HS-27A (cell line): ENCODE data around the gene ANKRD27.
"Not testable (repeated sequence)": the region's sequence is repeated elsewhere in the genome, so short reads cannot be mapped to it uniquely, and the experiment has no call there.

ENCODE experiments used
- DNase-seq: peaks from one replicate; pipeline ENCODE4 v3.0.0-alpha.2; 2012; ENCODE audit warnings: low read depth, missing footprints

ANKRD27 gene

DNA sequence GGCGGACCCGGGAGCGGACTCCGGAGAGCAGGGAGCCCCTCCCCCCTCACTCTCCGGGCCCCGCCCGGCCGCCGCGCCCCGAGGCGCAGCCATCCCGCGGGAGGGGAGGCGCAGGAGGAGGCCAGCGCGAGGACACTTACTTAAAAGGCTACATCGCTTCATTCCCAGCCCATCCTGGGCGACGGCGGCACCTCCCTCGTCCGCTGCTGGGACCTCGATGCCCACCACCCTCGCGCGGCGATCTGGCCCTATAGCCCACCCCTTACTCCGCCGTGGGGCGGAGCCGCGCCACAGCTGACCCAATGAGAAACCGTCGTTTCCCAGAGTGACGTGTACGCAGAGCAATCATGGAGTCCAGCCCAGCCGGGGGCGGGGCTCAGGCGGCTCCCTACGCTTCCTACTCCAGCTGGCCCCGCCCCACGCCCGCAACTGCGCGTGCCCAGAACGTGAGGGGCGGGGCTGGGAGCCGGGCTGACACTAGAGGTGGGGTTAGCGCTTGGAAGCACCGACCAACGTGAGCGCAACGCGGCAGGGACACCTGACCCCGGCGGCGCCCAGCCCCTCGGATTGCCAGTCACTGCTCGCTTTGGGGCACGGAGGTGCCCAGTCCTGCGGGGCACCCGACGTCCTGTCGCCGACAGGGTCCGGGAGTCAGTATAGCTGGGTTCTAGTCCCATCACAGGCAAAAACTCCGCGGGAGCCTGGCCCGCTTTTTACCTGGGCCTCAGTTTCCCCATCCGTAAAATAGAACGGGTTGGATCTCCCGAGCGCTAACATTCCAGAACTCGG lies at the start of gene ANKRD27:
Gene ANKRD27 (minus strand): TSS at position 250 of the 789 bp plus-strand sequence. CDS start 16,165 bp downstream, outside the sequence.
- peak; percentile 100 for DNase-seq

DNA sequence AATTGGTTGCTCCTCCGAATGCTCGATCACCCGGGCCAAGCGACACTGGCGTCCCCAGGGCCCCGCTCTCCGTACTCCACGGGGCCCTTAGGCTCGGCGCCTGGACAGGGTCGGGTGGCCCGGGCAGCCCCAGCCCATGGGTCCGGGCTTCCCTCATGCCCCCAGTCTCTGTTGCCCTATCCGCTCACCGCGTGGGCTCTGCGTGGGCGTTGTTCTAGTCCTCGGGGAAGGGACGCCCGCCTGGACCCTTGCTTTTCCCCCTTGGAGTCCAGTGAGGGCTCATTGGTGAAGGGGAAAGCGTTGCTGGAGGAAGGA lies 45.9 kb upstream of the ANKRD27 start:
- DNase-seq: no peak

DNA sequence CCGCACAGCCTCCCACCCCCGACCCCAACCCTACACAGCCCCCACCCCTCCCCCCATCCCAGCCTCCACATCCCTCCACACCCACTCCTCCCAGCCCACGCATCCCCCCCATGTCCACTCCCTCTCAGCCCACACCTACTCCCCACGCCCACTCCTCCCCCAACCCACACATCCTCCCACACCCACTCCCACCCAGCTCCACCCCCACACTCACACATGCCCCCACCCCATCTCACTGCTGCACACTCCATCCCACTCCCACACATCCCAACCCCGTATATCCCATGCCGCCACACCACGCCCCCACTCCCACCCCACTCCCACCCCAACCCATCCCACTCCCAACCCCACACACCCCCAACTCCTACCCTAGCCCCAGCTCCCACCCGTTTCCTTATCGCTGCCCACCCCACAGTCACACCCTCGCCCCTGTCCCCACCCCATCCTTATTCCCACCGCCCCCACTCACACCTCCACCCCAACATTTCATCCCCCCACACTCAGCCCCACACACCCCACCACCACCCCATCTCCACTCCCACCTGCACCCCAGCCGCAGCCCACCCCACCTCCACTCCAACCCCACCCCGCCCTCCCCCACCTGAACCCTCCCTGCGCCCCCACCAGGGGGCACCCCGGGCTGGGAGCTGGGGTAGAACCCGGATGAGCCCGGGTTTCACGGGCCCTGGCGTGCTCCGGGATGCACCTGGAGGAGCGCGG lies 45.4 kb upstream of the ANKRD27 start:
- DNase-seq: no peak

DNA sequence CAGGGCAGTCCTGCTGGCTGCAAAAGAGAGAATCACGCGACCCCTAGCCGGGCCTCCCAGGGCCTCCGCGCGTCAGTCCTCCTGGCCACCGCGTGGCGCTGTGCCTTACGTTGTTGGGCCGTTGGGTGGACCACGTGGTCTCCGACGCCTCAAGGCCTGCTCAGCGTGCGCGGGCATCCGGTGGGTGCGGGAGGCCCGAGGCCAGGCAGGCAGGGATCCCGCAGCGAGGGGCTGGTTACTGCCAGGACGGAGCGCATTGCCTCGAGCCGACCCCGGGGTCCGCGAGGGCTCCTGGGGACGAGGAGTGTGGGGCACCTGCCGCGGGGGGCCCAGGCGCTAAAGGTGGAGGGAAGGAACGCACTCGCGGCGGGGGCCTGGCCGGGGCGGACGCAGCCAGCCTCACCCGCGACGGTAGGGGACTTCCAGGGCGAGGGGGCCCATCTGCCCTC lies 44.7 kb upstream of the ANKRD27 start, which contains the start of gene TDRD12:
Gene TDRD12 (plus strand): TSS at position 157 of the 449 bp plus-strand sequence. CDS start 306 bp downstream, outside the sequence.
- DNase-seq: no peak

DNA sequence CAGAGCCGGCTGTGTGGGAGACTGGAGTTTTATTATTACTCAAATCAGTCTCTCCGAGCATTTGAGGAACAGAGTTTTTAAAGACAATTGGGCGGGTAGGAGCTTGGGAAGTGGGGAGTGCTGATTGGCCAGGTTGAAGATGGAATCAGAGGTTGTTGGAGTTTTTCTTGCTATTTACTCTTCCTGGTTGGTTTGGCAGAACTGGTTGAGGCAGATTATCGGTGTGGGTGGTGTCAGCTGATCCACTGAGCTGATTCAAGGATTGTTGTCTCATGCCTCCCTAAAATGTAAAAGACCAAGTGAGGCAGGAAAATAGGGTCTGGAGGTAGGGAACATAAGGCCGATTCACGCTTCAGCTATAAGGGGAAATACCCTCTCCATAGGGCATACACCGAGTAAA lies 43.3 kb upstream of the ANKRD27 start:
- DNase-seq: no peak

DNA sequence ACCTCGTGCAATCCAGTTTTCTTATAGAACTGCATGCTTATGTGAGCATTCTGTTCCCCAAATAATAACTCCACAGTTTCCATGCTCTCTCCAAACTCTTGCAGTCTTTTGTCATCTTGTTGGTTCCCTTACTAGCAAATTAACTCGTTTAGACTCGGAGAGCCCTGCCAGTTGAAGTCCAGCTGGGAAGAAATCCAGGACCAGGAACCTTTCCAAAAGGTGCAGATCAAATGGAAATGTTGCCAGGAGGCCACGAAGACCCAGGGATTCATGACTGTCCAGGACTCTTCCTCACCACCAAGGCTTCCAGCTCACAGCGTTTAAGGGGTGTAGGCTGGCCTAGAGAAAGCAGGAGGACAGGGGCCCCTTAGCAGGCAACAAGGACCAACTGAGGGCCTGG lies 42.5 kb upstream of the ANKRD27 start:
- no peak for DNase-seq

DNA sequence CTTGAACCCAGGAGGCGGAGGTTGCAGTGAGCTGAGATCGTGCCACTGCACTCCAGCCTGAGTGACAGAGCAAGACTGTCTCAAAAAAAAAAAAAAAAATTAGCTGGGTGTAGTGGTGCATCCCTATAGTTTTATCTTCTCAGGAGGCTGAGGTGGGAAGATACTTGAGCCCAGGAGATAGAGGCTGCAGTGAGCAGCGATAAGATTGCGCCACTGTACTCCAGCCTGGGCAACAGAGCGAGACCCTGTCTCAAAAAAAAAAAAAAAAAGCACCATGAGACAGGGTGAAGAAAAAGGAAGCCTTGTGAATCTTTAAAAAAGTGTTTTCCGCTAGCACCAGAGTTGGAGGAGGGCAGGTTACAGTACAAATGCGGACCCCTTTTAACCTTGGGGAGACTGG lies 41.2 kb upstream of the ANKRD27 start:
- DNase-seq: not testable (repeated sequence)

DNA sequence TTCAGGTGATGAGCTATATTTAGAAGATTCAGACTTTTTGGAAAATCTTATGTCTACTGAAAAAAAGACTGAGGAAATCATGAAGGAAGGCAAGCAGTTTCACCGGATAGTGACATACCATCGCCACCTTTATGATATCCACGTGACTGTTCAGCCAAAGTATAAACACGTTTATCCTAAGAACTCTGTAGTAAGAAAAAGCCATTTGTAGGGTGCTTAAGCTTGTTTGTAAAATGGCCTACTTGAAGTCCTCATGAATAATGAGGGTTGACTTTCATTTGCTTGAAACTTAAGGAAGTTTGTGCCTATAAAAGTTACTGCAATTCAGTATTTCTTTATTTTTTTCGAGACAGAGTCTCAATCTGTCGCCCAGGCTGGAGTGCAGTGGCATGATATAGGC lies 36.8 kb upstream of the ANKRD27 start:
- DNase-seq: no peak

DNA sequence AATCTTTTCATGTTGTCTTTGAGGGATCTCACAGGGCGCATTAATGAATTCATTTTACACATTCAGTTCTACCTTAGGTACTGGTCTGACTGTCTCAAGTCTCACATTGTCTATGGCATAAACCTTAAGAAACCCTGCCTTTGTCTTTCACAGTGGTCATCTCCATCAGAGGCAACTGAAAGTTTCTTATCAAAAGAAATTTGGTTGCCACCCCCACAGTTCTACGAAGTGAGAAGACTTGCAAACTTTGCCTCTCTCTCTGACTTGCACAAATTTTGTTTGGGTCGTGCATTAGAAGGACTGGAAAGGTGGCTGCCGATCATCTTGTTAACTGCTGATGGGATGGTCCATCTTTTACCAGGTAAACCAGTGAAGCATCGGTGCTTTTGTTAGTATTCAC lies 34.1 kb upstream of the ANKRD27 start:
- DNase-seq: no peak

DNA sequence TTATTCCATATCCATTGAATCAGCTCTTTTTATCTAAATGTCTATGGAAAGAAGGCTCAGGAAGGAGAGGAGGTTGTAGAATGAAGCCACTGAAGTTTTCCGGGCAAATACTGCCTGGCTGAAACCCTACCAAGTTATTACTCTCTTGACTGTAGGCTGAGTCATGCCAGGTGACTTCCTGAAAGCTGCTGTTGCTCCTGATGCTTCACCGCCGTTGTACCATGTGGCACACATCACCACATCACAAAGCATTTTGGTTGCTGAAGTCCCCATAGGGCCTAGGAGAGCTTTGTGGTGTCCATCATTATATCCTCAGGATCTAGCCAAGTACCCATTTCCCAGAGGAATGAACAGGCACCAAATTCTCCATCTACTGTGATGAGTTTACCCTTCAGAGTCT lies 33.5 kb upstream of the ANKRD27 start:
- DNase-seq: no peak

DNA sequence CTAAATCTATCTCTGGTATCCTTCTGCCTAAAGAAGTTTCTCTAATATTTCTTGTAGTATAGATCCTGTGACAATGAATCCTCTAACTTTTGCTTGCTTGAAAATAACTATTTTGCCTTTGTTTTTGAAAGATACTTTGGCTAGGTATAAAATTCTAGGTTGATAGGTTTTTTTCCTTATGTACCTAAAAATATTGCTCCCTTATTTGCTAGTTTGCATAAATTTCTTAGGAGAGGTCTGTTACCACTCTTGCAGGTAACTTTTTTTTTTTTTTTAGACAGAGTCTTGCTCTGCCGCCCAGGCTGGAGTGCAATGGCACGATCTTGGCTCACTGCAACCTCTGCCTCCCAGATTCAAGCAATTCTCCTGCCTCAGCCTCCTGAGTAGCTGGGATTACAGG lies 29.0 kb upstream of the ANKRD27 start:
- not testable (repeated sequence) for DNase-seq

DNA sequence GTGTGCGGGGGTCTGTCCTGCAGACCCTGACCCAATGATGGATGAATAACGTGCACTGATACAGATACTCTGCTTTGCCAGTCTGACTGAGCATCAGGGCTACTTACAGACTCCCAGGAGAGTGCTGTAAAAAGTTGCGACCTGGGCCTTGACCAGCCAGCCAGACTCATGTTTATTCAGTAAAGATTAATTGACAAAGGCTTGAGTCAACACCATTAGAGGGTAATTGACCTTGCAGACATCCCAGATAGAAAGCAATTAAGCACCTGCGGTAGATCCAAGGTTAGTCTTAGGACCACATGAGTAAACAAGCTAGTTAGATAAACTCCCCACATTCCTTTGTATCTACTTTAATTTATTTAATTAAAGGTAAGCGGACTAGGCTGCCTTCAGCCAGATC lies 27.0 kb upstream of the ANKRD27 start:
- no peak for DNase-seq

DNA sequence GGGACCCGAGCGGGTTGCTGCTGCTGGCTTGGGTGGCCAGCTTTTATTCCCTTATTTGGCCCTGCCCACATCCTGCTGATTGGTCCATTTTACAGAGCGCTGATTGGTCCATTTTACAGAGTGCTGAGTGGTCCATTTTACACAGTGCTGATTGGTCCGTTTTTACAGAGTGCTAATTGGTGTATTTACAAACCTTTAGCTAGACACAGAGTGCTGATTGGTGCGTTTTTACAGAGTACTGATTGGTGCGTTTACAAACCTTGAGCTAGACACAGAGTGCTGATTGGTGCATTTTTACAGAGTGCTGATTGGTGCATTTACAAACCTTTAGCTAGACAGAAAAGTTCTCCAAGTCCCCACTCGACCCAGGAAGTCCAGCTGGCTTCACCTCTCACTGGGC lies 25.1 kb upstream of the ANKRD27 start:
- DNase-seq: not testable (repeated sequence)

DNA sequence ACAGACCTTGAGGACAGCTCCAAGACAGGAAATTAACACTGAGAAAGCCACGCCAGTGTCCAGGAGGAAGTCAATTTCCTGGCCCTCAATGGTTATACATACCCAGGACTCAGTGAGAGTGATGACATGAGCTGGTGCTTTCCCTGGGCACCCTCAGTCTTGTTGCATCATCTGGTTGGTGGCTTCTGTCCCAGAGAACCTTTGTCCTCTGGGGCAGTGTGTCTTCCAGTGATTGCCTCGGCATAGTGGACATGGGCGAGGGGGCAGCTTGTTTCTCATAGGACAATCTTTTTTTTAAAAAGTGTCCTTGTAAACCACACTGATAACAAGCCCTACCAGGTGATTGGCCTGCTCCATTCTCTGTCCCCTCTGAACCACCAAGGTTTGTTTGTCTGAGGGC lies 21.8 kb upstream of the ANKRD27 start:
- DNase-seq: not testable (repeated sequence)

DNA sequence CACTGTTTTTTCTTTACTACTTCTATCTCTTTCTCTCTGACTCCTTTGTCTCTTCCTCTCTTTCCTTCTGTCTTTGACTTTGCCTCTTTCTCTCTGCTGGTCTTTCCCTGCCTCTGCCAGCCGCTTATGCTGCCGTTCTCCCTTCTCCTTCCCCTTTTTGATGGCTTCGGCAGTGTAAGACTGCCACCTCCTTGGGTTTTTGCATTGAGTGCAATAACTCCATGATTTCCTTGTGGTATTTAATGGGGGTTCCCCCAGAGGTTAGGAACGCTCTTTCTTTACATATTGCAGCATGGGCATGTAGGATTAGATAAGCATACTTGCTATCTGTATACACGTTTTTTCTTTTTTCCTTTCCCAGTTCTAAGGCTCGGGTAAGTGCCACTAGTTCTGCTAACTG lies 20.5 kb upstream of the ANKRD27 start:
- DNase-seq: not testable (repeated sequence)

DNA sequence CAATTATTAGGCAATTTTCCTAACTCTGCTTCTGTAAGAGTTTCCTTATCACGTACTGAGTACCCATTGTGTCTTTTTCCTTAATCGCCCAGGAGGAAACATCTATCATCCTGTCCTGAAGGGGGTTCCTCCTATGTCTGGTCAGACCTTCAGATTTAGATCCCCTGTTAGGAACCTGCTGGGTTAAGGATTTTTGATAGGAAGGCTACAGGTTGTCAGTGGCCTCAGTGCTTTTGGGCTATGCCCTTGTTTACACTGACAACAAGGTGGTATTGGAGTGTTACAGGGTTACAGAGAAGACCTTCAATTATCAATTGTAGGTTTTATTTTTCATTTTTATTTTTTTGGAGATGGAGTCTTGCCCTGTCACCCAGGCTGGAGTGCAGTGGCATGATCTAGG lies 19.9 kb upstream of the ANKRD27 start:
- not testable (repeated sequence) for DNase-seq

DNA sequence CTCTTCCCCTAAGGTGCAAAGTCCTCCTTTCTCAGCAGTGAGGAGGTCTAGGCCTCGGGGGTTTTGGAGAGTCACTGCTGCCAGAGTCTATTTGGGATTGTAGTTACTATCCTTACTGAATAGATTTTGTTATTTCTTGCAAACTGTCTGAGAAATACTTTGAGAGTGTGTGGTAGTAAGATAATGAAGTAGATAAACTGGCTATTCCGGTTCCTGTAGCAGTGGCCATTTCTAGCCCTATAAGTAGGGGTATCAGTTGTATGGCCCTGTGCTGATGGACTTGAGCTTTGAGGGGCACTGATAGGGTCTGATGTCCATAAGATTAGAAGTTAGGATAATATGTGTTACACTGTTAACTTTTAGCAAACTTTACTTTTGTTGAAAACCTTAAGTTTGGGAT lies 19.3 kb upstream of the ANKRD27 start:
- DNase-seq: not testable (repeated sequence)

DNA sequence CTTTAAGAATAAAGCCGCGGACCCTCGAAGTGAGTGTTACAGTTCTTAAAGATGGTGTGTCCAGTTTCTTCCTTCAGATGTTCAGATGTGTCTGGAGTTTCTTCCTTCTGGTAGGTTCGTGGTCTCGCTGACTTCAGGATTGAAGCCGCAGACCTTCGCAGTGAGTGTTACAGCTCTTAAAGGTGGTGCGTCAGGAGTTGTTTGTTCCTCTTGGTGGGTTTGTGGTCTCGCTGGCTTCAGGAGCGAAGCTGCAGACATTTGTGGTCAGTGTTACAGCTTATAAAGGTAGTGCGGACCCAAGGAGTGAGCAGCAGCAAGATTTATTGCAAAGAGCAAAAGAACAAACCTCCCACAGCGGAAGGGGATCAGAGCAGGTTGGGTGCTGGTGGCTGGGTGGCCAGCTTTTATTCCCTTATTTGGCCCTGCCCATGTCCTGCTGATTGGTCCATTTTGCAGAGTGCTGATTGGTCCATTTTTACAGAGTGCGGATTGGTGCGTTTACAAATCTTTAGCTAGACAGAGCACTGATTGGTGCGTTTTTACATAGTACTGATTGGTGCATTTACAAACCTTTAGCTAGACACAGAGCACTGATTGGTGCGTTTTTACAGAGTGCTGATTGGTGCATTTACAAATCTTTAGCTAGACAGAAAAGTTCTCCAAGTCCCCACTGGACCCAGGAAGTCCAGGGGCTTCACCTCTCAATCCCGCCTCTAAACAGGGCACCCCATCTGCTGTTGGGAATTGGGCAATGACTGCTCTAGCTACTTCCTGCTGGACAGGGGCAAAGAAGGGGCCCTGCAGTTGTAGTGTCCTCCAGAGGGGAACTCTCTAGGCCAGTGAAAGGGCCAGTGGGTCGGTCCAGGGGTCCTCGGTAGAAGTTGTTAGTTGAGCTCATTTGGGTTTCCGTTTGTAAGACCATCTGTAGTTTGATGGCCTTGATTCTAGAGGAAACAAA lies 18.4 kb upstream of the ANKRD27 start:
- not testable (repeated sequence) for DNase-seq

DNA sequence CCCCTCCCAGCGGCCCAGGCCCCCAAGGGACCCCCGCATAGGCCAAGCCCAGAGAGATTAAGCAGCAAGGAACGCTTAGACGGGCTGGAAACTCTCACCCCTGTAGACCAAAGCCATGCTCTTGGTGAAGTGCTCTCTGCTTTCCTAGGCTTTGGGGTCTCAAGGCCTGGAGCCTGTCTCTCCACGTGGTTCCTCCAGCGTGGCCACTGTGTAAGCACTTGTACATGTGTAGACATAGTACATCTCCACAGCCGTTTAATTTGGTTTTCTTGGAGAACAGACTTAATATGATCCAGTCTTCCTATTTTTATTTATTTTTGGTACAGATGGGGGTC lies 17.7 kb upstream of the ANKRD27 start:
- no peak for DNase-seq

DNA sequence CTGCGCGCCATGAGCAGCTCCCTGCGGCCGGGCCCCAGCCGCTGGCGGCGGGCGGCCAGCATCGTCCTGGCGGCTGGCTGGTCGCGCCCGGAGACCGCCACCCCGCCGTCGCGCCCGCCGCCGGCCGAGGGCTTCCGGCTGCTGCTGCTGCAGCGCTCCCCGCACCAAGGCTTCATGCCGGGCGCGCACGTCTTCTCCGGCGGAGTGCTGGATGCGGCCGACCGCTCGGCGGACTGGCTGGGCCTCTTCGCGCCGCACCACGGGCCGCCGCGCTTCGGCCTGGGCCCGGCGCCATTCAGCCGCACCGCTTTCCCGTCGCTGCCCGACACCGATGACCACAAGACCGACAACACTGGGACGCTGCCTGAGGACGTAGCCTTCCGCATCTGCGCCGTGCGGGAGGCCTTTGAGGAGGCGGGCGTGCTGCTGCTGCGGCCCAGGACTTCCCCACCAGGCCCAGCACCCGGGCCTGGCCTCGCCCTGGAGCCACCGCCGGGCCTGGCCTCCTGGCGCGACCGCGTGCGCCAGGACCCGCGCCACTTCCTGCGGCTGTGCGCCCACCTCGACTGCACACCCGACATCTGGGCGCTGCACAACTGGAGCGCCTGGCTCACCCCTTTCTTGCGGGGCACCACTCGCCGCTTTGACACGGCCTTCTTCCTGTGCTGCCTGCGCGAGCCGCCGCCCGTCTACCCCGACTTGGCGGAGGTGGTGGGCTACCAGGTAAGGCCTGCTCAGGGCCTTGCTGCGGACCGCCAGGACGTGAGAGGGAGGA lies 17.2 kb upstream of the ANKRD27 start:
- DNase-seq: no peak

DNA sequence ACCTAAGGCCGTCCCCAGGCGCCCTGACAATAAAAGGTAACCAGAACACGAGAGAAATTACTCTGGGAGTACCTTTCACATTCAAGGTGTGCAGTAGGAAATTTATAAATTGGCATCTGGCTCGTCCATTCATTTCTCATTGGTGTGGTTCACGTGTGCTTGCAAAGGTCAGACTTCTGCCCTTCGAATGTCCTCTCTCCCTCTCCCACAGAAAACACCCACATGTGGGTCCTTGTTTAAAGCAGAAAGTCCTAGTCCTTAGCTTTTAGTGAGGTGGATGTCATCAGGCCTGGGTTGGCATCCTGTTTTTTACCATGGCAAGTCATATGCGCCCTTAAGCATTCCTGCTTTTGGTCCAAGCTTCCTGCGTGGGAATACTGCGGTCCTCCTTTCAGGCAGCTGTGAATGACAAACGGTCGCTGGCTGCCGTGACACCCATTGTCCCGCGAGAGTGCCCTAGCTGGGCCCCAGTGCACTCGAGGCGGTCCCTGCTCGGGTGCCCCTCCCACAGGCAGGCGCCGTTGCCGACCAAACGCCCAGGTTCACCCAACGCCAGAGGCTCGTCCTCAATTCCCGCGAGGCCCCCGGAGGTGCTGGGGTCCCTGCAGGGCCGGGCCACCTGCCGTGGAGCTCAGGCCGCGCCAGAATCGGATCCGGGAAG lies 16.4 kb upstream of the ANKRD27 start, which contains the start of gene NUDT19:
Gene NUDT19 (plus strand): TSS at position 531 of the 661 bp plus-strand sequence. CDS start 140 bp downstream, outside the sequence.
- peak; percentile 88 for DNase-seq
